ENCODE measurements around the gene AQP2. TPM values are rescaled to one million over a fixed set of nuclear protein-coding genes. Genes with fewer than 3 reads are reported as not detected.

The AQP2 gene
- total RNA-seq, 3 donors from 2014 or later (not counting 1 experiment from before 2014, with no cell fraction given) = not detected

DNA sequence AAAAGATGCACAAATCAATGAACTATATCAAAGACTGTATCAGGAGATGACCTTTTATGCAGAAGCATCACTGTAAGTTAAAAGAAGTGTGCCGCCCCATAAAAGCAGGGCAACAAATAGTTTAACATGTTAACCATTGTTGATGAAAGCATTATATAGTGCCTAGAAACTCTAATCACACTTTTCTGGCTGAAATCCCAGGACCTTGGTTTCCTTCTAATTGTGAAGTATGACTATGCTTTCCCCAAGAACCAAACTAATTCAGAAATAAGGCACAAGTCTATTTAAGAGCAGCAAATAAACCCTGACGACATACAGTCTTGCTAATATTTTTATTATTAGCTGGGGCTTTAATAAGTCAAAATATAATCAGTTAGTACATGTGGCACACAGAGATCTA lies 53.1 kb downstream of the AQP2 start:
- H3K27ac Mint-ChIP-seq = no peak overlapping the region
- no peaks in the 10 kb centered on the region for H3K27me3 ChIP-seq (ENCODE audit: control insufficient read depth, insufficient read depth, low read length)
- H3K36me3 ChIP-seq (ENCODE audit: control insufficient read depth, insufficient read depth, low read length) = peaks cover 29% of the 10 kb centered on the region
- H3K4me3 ChIP-seq (ENCODE audit: low read length) = no peak overlapping the region
- H3K36me3 Mint-ChIP-seq = peaks cover 6% of the 10 kb centered on the region
- H3K9me3 ChIP-seq (ENCODE audit: control insufficient read depth, insufficient read depth, low read length) = no peaks in the 10 kb centered on the region
- H3K4me1 ChIP-seq (ENCODE audit: control insufficient read depth, insufficient read depth, low read length) = no peaks in the 10 kb centered on the region
- DNase-seq = no peak
- TF ChIP-seq, protein P1, sequence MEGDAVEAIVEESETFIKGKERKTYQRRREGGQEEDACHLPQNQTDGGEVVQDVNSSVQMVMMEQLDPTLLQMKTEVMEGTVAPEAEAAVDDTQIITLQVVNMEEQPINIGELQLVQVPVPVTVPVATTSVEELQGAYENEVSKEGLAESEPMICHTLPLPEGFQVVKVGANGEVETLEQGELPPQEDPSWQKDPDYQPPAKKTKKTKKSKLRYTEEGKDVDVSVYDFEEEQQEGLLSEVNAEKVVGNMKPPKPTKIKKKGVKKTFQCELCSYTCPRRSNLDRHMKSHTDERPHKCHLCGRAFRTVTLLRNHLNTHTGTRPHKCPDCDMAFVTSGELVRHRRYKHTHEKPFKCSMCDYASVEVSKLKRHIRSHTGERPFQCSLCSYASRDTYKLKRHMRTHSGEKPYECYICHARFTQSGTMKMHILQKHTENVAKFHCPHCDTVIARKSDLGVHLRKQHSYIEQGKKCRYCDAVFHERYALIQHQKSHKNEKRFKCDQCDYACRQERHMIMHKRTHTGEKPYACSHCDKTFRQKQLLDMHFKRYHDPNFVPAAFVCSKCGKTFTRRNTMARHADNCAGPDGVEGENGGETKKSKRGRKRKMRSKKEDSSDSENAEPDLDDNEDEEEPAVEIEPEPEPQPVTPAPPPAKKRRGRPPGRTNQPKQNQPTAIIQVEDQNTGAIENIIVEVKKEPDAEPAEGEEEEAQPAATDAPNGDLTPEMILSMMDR (IDR thresholded peaks at IDR 0.05) = no peak
- intact Hi-C loops (cut with micrococcal nuclease) = no loop called here
- no peak overlapping the region for H3K4me3 Mint-ChIP-seq
- 100% methylated on average over 1 of the region's 2 CpGs for WGBS (ENCODE audit: insufficient coverage)
- peaks cover 0 to 5% of the 10 kb centered on the region in 2 donors for H3K4me1 Mint-ChIP-seq
- H3K9me3 Mint-ChIP-seq = no peaks in the 10 kb centered on the region
- H3K27me3 Mint-ChIP-seq (ENCODE audit: low read depth in 2 of 2) = no peaks in the 10 kb centered on the region
- no peak for ATAC-seq
- no peak overlapping the region for H3K27ac ChIP-seq (ENCODE audit: low read length)

DNA sequence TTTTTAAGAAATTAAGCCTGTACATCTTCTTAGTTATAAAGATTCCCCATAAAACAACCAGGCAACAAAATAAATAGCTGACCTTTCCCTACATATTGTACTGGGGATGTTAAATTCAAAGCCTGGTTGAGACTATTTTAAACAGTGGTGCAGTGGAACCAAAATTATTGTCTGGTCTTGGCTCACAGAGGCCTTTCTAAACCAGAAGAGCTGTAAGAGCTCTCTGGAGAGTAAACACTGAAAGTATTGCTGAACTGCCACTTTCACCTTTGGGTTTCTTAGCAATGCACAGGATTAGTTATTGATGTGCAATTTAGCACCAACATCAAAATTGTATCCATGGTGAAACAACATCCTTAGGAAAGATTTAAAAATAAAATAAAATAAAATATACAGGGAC lies 54.2 kb downstream of the AQP2 start:
- ATAC-seq (no peak), DNase-seq (no peak)
- Histone ChIP-seq H3K36me3 (ENCODE audit: control insufficient read depth, insufficient read depth, low read length) (peaks cover 23% of the 10 kb centered on the region), H3K9me3 (ENCODE audit: control insufficient read depth, insufficient read depth, low read length) (no peaks in the 10 kb centered on the region), H3K4me1 (ENCODE audit: control insufficient read depth, insufficient read depth, low read length) (no peaks in the 10 kb centered on the region), H3K4me3 (ENCODE audit: low read length) (no peak overlapping the region), H3K27ac (ENCODE audit: low read length) (no peak overlapping the region), H3K27me3 (ENCODE audit: control insufficient read depth, insufficient read depth, low read length) (no peaks in the 10 kb centered on the region)
- H3K4me3 Mint-ChIP-seq = no peak overlapping the region
- no peaks in the 10 kb centered on the region for H3K27me3 Mint-ChIP-seq (ENCODE audit: low read depth in 2 of 2)
- no peak overlapping the region for H3K27ac Mint-ChIP-seq
- H3K36me3 Mint-ChIP-seq = peaks cover 6% of the 10 kb centered on the region
- H3K9me3 Mint-ChIP-seq = no peaks in the 10 kb centered on the region
- intact Hi-C loops (cut with micrococcal nuclease) = no loop called here
- TF ChIP-seq, protein P1 (IDR thresholded peaks at IDR 0.05) = no peak
- H3K4me1 Mint-ChIP-seq = peaks cover 0 to 5% of the 10 kb centered on the region in 2 donors

DNA sequence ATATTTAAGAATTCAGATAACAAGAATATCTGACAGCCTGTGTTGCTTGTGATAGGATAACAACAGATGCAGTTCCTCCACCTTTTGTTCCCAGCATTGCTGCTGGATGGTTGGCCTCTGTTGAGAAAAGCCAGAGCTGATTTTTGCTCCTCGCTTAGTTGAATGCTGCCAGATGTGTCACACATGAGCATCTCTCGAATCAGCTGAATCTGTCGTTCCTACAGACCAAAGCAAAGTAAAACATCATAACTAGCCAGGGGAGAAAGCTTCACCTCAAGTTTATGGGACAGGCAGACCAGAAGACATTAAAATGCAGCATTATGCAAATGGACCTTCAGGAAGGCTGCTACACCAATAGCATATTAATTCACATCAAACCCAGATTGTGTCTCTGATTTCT lies 54.6 kb downstream of the AQP2 start:
- Histone ChIP-seq H3K4me1 (ENCODE audit: control insufficient read depth, insufficient read depth, low read length) (no peaks in the 10 kb centered on the region), H3K36me3 (ENCODE audit: control insufficient read depth, insufficient read depth, low read length) (peaks cover 23% of the 10 kb centered on the region), H3K9me3 (ENCODE audit: control insufficient read depth, insufficient read depth, low read length) (no peaks in the 10 kb centered on the region), H3K27ac (ENCODE audit: low read length) (no peak overlapping the region), H3K4me3 (ENCODE audit: low read length) (no peak overlapping the region), H3K27me3 (ENCODE audit: control insufficient read depth, insufficient read depth, low read length) (no peaks in the 10 kb centered on the region)
- H3K4me3 Mint-ChIP-seq = no peak overlapping the region
- no peak for DNase-seq
- 95% methylated on average over 3 of the region's 3 CpGs for WGBS (ENCODE audit: insufficient coverage)
- no peaks in the 10 kb centered on the region for H3K27me3 Mint-ChIP-seq (ENCODE audit: low read depth in 2 of 2)
- intact Hi-C loops (cut with micrococcal nuclease) = no loop called here
- TF ChIP-seq, protein P1 (IDR thresholded peaks at IDR 0.05) = no peak
- H3K36me3 Mint-ChIP-seq = peaks cover 6% of the 10 kb centered on the region
- no peak overlapping the region for H3K27ac Mint-ChIP-seq
- peaks cover 0 to 5% of the 10 kb centered on the region in 2 donors for H3K4me1 Mint-ChIP-seq
- H3K9me3 Mint-ChIP-seq = no peaks in the 10 kb centered on the region
- no peak for ATAC-seq

DNA sequence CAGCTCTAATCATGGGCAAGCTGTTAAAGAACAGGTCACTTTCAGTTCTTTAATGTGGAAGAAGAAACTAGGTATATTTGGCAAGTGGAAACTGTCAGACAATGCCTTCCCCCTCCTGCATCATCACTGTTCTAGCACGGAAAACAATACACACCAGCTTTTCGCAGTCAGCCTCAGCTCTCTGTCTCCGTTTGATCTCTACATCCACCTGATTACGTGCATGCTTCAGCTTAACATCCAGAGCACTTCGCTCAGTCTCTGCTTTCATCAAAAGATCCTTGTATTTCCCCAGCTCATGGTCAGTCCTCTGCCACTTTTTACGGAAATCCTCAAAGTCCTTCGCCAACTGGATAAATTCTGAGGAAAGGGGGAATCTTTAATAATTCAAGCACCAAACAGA lies 55.7 kb downstream of the AQP2 start:
- Histone ChIP-seq H3K27me3 (ENCODE audit: control insufficient read depth, insufficient read depth, low read length) (no peaks in the 10 kb centered on the region), H3K36me3 (ENCODE audit: control insufficient read depth, insufficient read depth, low read length) (peaks cover 15% of the 10 kb centered on the region), H3K9me3 (ENCODE audit: control insufficient read depth, insufficient read depth, low read length) (no peaks in the 10 kb centered on the region), H3K27ac (ENCODE audit: low read length) (no peak overlapping the region), H3K4me3 (ENCODE audit: low read length) (no peak overlapping the region), H3K4me1 (ENCODE audit: control insufficient read depth, insufficient read depth, low read length) (no peaks in the 10 kb centered on the region)
- intact Hi-C loops (cut with micrococcal nuclease) = no loop called here
- Mint-ChIP-seq H3K27me3 (ENCODE audit: low read depth in 2 of 2) (no peaks in the 10 kb centered on the region), H3K36me3 (peaks cover 6% of the 10 kb centered on the region), H3K27ac (no peak overlapping the region), H3K9me3 (no peaks in the 10 kb centered on the region), H3K4me3 (no peak overlapping the region), H3K4me1 (peaks cover 0 to 5% of the 10 kb centered on the region in 2 donors)
- WGBS (ENCODE audit: insufficient coverage) = 96% methylated on average over 7 of the region's 7 CpGs
- TF ChIP-seq, protein P1 (IDR thresholded peaks at IDR 0.05) = no peak
- ATAC-seq (no peak), DNase-seq (no peak)
